Stimulated activated CD4-positive, alpha-beta T cell treated with anti-CD3 and anti-CD28 coated beads, Interleukin-12 subunit alpha, Interleukin-12 subunit beta, amount 100 ng/mL, for 24 hours (primary cell): Measurements from ENCODE around the gene CSNK2A2.

ENCODE experiments used
- DNase-seq, 2 experiments: peaks; one replicate each; pipeline ENCODE4 v3.0.0-alpha.2; 2020; ENCODE audit warnings: low read depth in 2 of 2

The CSNK2A2 gene

GRCh38 chr16:58198803-58199411 is 1.0 kb upstream of the CSNK2A2 start:
- no peak for DNase-seq

DNA sequence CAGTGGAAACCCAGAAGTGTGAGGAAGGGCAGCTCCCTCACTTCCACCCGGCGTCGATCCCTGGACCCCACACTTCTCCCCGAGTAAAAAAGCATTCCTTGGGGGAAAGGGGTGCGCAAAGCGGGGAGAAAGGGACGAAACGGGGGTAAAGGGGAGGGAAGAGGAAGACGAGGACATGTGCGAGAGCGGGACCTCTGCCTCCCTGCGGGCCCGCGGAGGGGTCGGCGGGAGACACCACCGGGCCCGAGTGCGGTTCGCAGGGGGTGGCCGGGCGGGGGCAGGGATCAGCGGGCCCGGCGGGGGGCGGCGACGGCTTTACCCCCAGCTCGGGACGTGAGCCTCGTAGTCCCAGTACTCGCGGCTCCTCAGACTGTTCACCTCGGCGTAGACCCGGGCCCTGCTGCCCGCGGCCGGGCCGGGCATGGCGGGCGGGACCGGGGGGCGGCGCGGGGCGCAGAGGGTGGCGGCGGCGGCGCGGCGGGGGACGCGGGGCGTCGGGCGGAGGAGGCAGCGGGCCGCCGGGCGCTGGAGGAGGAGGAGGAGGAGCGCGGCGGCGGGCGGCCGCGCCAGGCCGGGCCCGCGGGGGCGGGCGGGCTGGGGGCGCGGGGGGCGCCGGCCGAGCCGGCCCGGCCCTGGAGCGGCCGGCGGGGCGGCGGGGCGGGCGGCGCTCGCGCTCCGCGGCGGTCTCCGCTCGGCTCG is 443 bp downstream of the CSNK2A2 start:
- no peak for DNase-seq

DNA sequence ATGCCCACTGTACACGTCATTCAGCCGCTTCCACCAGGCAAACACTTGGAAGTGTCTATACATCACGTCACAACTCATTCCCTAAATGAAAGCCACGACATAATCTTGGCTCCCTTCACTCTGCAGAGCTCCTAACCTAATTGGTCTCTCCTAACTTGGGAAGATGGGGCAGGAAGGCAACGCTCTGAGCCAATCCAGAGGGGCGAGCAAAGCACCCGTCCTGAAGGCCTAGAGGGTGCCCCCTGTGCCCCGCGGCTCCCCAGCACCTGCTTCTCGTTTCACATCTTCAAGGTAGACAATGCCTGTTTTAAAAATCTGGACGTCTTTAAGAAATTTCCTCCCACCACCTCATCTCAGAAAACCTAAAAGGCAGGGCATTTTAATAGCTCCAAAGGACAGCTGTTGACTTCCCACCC is 1.0 kb downstream of the CSNK2A2 start:
- no peak for DNase-seq

DNA sequence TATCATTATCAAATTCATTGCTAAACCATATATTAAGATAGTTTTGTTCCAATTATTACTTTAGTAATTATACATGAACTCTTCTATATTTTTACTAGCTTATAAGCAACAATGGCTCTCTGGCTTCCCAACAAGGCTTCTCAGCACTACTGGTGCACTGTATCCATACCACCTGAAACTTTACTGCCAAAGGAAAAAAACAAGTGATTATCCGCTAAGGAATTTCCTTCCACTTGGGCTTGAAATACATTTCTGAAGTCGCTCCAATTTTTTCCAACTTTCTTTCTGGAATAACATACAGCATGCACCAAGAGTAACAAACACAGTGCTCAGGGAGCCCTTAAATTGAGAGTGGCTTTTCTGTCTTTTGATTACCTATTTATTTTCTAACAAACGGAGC is 2.1 kb downstream of the CSNK2A2 start:
- DNase-seq: no peak

GRCh38 chr16:58195344-58195743 is 2.6 kb downstream of the CSNK2A2 start:
- no peak for DNase-seq

GRCh38 chr16:58194790-58195189 is 3.1 kb downstream of the CSNK2A2 start:
- DNase-seq: no peak

DNA sequence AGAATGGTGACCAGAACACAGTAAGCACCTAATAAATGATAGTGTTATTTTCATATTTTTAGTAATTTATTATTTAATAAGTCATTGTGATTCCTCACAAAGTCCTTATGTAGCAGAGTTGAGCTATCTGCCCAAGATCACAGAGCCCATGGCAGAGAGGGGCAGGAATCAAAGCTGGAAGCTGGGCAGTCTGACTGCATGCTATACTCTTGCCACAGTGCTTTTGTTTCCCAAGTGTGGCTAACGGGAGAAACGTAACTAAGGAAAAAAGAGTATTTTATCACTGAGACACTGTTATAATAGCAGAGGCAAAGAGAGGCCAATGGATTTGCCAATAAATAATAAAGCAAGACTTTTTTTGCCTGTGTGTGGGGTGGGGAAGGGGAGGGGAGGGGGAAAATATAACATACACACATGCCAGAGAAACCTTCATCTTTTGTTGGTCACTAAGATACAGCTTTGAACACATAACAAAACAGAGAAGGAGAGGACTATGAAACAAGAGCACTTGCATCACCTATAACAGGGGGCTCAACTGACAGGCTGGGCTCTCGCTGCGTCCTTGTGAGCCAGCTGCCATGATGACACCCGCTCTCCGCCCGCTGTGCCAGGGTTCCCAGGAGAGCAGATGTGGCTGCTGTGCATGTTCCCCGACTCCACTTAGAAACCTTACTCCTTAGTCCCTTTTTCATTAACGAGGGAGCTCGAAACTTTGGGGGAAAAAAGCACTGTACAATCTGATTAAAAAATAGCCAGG is 10.1 kb downstream of the CSNK2A2 start:
- DNase-seq: no peak

DNA sequence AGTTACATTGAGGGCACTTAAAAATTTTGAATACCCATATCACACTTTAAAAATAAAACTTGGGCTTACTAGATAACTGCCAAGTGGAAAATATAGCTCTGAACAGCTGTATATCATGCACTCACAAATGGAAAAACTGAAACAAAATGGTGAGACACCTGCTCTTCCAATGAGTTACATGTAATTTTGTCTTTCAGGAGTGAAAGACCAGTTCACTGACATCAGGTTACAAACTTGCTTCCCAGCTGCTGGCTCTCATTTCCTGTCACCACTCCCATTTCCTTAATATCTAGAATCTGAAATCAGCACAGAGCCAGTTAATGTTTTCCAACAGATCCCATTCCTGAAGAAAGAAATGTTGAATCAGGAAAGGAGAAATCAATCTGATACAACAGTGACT is 10.8 kb downstream of the CSNK2A2 start:
- DNase-seq: no peak

- no peak for DNase-seq
These were observed 11.5 kb downstream of the CSNK2A2 start for GRCh38 chr16:58186176-58186944.

- DNase-seq: no peak
These were observed 20.6 kb downstream of the CSNK2A2 start for GRCh38 chr16:58177353-58177710.

DNA sequence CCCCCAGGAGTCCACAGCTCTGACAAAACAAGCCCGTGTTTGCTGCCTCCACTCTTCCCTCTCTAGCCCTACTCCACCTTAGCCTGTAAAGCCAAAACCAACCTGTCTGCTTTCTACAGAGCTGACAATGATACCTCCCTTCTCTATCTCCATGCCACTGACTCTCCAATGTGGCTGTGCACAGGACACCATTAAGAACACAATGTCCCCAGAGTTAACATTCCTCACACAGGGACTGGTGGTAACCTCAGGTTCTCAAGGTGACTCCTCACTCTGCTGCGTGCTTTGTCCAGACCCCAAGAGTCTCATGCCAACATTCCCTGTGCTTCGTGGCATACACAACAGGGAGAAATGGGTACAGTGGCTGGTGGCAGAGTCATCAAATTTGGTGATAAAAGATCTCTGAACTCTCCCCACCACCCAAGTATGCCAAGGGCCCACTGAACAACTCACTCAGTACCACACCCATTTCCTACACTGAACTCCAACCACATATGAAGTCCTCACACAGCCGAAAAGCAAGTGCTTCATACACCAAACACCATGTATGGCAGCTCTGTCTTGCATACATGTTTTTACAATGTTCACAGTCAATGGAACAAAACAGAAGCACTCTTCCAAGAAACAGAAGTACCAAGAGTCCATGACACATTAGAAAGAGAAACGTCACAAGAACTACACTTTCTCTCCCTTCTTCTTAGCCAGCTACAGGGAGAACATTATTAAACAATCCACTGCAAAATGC is 21.1 kb downstream of the CSNK2A2 start:
- DNase-seq: no peak

DNA sequence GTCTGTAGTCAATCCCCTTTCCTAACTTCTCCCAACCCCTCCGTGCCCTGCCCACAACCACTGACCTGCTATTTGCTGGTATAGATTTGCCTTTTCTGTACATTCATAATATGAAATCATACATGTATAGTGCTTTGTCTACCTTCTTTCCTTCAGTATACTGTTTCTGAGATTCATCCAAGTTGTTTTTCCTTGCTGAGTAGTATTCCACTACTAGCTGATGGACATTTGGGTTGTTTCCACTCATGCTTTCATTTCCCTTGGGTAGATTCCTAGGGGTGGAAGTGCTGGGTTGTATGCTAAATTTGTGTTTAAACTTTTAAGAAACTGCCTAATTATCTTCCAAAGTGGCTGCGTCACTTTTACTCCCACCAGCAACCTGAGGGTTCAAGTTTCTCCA is 27.7 kb downstream of the CSNK2A2 start:
- DNase-seq: no peak

GRCh38 chr16:58160855-58161254 is 37.1 kb downstream of the CSNK2A2 start:
- no peak for DNase-seq

- DNase-seq: no peak
These were observed 39.2 kb downstream of the CSNK2A2 start for GRCh38 chr16:58158725-58159124.

- no peak for DNase-seq
These were observed 39.9 kb downstream of the CSNK2A2 start for GRCh38 chr16:58157951-58158540.

- DNase-seq: no peak
These were observed 40.7 kb downstream of the CSNK2A2 start for GRCh38 chr16:58157239-58157638.

- DNase-seq: no peak
These were observed 42.1 kb downstream of the CSNK2A2 start for GRCh38 chr16:58155839-58156238.

- no peak for DNase-seq
These were observed 43.6 kb downstream of the CSNK2A2 start for GRCh38 chr16:58154345-58154744.

DNA sequence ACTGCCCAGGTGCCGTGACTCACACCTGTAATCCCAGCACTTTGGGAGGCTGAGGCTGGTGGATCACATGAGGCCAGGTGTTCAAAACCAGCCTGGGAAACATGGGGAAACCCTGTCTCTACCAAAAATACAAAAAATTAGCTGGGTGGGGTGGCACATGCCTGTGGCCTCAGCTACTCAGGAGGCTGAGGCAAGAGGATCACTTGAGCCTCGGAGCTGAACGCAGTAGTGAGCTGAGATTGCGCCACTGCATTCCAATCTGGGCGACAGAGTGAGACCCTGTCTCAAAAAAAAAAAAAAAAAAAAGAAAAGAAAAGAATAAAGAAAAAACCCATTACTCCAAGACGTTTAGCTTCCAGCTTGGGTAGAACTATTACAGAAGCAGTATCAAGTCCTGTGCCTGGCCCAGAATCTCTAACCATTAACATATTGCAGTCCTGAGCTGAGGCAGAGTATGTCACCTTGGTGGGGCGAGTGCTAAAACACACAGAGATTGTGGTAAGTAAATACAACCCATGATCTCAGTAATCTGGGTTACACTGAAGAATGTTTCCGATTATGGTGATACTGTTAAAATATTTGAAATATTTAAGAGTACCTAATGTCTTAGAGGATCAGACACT is 45.5 kb downstream of the CSNK2A2 start:
- no peak for DNase-seq

- no peak for DNase-seq
These were observed 49.4 kb downstream of the CSNK2A2 start for GRCh38 chr16:58148526-58148925.

DNA sequence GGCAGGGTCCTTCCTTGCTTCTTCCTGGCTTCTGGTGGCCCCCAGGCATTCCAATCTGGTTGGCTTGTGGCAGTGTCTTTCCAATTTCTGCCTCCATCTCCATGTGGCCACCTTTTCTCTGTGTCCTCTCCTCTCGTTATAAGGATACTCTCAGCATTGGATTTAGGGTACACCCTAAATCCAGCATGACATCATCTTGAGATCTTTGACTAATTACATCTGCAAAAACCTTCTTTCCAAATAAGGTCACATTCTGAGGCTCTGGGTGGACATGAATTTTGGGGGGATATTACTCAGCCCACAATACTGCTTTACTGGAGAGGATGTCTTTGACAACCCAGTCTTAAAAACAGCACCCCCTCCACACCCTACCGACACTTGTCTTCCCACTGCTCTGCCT is 49.8 kb downstream of the CSNK2A2 start:
- no peak for DNase-seq
